Sigmoid colon (tissue), 4 donors: Measurements from ENCODE around the gene GNAS.

Experiments used
- EP300 ChIP-seq, 4 donors: sonication (generic); formaldehyde crosslinking; IDR thresholded peaks; one replicate each; pipeline ENCODE4 v1.6.1; 2017; ENCODE audit warnings: antibody characterized with exemption in 4 of 4
- POLR2AphosphoS5 ChIP-seq, 4 donors: sonication (generic); formaldehyde crosslinking; IDR thresholded peaks; one replicate each; pipeline ENCODE4 v1.6.1; 2017; ENCODE audit warnings: antibody characterized with exemption in 4 of 4
- TF ChIP-seq, protein P1 (sequence below), 4 experiments: fragments of 450-650 bp in 3 of 4; fragments of 200-600 bp in 1 of 4; IDR thresholded peaks; one replicate each; pipeline ENCODE4 v1.5.1; 2016 to 2019; ENCODE audit warnings: antibody characterized with exemption in 4 of 4, mild to moderate bottlenecking in 3 of 4, moderate library complexity in 2 of 4

DNA sequence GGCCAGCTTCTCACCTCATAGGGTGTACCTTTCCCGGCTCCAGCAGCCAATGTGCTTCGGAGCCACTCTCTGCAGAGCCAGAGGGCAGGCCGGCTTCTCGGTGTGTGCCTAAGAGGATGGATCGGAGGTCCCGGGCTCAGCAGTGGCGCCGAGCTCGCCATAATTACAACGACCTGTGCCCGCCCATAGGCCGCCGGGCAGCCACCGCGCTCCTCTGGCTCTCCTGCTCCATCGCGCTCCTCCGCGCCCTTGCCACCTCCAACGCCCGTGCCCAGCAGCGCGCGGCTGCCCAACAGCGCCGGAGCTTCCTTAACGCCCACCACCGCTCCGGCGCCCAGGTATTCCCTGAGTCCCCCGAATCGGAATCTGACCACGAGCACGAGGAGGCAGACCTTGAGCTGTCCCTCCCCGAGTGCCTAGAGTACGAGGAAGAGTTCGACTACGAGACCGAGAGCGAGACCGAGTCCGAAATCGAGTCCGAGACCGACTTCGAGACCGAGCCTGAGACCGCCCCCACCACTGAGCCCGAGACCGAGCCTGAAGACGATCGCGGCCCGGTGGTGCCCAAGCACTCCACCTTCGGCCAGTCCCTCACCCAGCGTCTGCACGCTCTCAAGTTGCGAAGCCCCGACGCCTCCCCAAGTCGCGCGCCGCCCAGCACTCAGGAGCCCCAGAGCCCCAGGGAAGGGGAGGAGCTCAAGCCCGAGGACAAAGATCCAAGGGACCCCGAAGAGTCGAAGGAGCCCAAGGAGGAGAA, 12.3 kb upstream of the GNAS start:
- TF ChIP-seq, protein P1, sequence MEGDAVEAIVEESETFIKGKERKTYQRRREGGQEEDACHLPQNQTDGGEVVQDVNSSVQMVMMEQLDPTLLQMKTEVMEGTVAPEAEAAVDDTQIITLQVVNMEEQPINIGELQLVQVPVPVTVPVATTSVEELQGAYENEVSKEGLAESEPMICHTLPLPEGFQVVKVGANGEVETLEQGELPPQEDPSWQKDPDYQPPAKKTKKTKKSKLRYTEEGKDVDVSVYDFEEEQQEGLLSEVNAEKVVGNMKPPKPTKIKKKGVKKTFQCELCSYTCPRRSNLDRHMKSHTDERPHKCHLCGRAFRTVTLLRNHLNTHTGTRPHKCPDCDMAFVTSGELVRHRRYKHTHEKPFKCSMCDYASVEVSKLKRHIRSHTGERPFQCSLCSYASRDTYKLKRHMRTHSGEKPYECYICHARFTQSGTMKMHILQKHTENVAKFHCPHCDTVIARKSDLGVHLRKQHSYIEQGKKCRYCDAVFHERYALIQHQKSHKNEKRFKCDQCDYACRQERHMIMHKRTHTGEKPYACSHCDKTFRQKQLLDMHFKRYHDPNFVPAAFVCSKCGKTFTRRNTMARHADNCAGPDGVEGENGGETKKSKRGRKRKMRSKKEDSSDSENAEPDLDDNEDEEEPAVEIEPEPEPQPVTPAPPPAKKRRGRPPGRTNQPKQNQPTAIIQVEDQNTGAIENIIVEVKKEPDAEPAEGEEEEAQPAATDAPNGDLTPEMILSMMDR (IDR thresholded peaks at IDR 0.05), result no peak
- TF ChIP-seq POLR2AphosphoS5 (IDR thresholded peaks at IDR 0.05) (no peak), EP300 (IDR thresholded peaks at IDR 0.05) (no peak)
